IMR-90 (cell line): ENCODE results near the gene HVCN1. TPM values are rescaled to one million over a fixed set of nuclear protein-coding genes. Genes with fewer than 3 reads are reported as not detected.

ENCODE experiments used
- ATAC-seq: fragments of 200-7000 bp; cut with Tn5 transposase; 2 replicates; pipeline ENCODE4 v1.9.1; 2020; ENCODE audit warnings: low read depth, mild to moderate bottlenecking, moderate library complexity
- BruUV-seq: library from RNA; stranded (reverse); fragments of 400-500 nt; replicated peaks from 2 replicates; lab custom pipeline; 2021; lab: Mats Ljungman, UMichigan
- CTCF ChIA-PET: fragments of 300-600 bp; formaldehyde crosslinking; extraction: SDS; loops from one replicate; lab custom pipeline; 2021; ENCODE audit warnings: antibody characterized with exemption; lab: Yijun Ruan, JAX
- POLR2A ChIA-PET: fragments of 300-600 bp; sonication (Branson Sonifier 250); formaldehyde crosslinking; loops from one replicate; lab custom pipeline; 2022; ENCODE audit warnings: antibody characterized with exemption; ENCODE audit not compliant: unreplicated experiment; lab: Charles Lee
- DNase-seq: peaks from one replicate; pipeline ENCODE4 v3.0.0; 2013
- H2AFZ ChIP-seq: replicated peaks from 2 replicates; pipeline ENCODE3; 2013; ENCODE audit warnings: low read length, mild to moderate bottlenecking; ENCODE audit not compliant: poor library complexity
- H2AK5ac ChIP-seq: 2 replicates; pipeline ENCODE4 v1.6.1; 2013; ENCODE audit warnings: low read depth, low read length, inconsistent platforms
- H2AK9ac ChIP-seq: replicated peaks from 2 replicates; pipeline ENCODE3; 2013; ENCODE audit warnings: mild to moderate bottlenecking, low read depth, low read length, moderate library complexity; ENCODE audit not compliant: poor library complexity
- H2BK120ac ChIP-seq: 2 replicates; pipeline ENCODE4 v1.6.1; 2013; ENCODE audit warnings: low read depth, low read length, inconsistent platforms
- H2BK15ac ChIP-seq: 3 replicates; pipeline ENCODE4 v1.6.1; 2013; ENCODE audit warnings: low read depth, low read length, inconsistent platforms
- H2BK20ac ChIP-seq: 2 replicates; pipeline ENCODE4 v1.6.1; 2013; ENCODE audit warnings: low read depth, mild to moderate bottlenecking, inconsistent platforms, low read length, moderate library complexity
- H2BK5ac ChIP-seq: 2 replicates; pipeline ENCODE4 v1.6.1; 2013; ENCODE audit warnings: mild to moderate bottlenecking, low read depth, low read length, inconsistent platforms; ENCODE audit not compliant: poor library complexity, severe bottlenecking
- H3K14ac ChIP-seq: replicated peaks from 2 replicates; pipeline ENCODE4 v1.6.1; 2013; ENCODE audit warnings: low read depth, low read length, inconsistent platforms
- H3K18ac ChIP-seq: 2 replicates; pipeline ENCODE4 v1.6.1; 2013; ENCODE audit warnings: low read depth, low read length, control low read depth
- H3K23ac ChIP-seq: 2 replicates; pipeline ENCODE4 v1.6.1; 2013; ENCODE audit warnings: low read depth, low read length, inconsistent platforms
- H3K27ac ChIP-seq: 2 replicates; pipeline ENCODE4 v1.5.1; 2013; ENCODE audit warnings: mild to moderate bottlenecking, control low read depth, low read length; ENCODE audit not compliant: insufficient read depth
- H3K27me3 ChIP-seq: 2 replicates; pipeline ENCODE4 v1.6.1; 2013; ENCODE audit warnings: low read length; ENCODE audit not compliant: control insufficient read depth, insufficient read depth
- H3K36me3 ChIP-seq: 2 replicates; pipeline ENCODE4 v1.6.1; 2013; ENCODE audit warnings: low read length, mixed read lengths; ENCODE audit not compliant: control insufficient read depth, insufficient read depth
- H3K4ac ChIP-seq: 2 replicates; pipeline ENCODE4 v1.6.1; 2013; ENCODE audit warnings: low read depth, low read length, inconsistent platforms
- H3K4me1 ChIP-seq: 2 replicates; pipeline ENCODE4 v1.6.1; 2013; ENCODE audit warnings: low read length, mixed read lengths; ENCODE audit not compliant: control insufficient read depth, insufficient read depth
- H3K4me2 ChIP-seq: 2 replicates; pipeline ENCODE4 v1.6.1; 2013; ENCODE audit warnings: low read depth, mild to moderate bottlenecking, control low read depth, low read length, moderate library complexity
- H3K4me3 ChIP-seq: 2 replicates; pipeline ENCODE4 v1.5.1; 2013; ENCODE audit warnings: low read depth, mild to moderate bottlenecking, control low read depth, low read length, moderate library complexity; ENCODE audit not compliant: insufficient read depth
- H3K56ac ChIP-seq: 2 replicates; pipeline ENCODE4 v1.6.1; 2013; ENCODE audit warnings: low read length, inconsistent platforms; ENCODE audit not compliant: insufficient read depth; ENCODE audit errors: extremely low read depth
- H3K79me1 ChIP-seq, 2 experiments: 2 replicates each; pipeline ENCODE4 v1.6.1; 2013; ENCODE audit warnings: low read length in 2 of 2, inconsistent platforms in 1 of 2, low read depth in 1 of 2
- H3K9ac ChIP-seq: 2 replicates; pipeline ENCODE4 v1.6.1; 2013; ENCODE audit warnings: low read depth, low read length, control low read depth
- H3K9me1 ChIP-seq: 2 replicates; pipeline ENCODE4 v1.6.1; 2013; ENCODE audit warnings: low read length, inconsistent platforms; ENCODE audit not compliant: insufficient read depth
- H3K9me3 ChIP-seq: 2 replicates; pipeline ENCODE4 v1.6.1; 2013; ENCODE audit warnings: low read length; ENCODE audit not compliant: control insufficient read depth, insufficient read depth
- H4K20me1 ChIP-seq: 2 replicates; pipeline ENCODE4 v1.6.1; 2013; ENCODE audit warnings: low read length, inconsistent platforms; ENCODE audit not compliant: insufficient read depth
- H4K5ac ChIP-seq: 2 replicates; pipeline ENCODE4 v1.6.1; 2013; ENCODE audit warnings: mild to moderate bottlenecking, low read depth, low read length, control low read depth
- H4K8ac ChIP-seq, 2 experiments: 2 replicates each; pipeline ENCODE4 v1.6.1; 2013; ENCODE audit warnings: low read depth in 2 of 2, low read length in 2 of 2, control low read depth in 1 of 2, inconsistent platforms in 1 of 2
- H4K91ac ChIP-seq: 2 replicates; pipeline ENCODE4 v1.6.1; 2013; ENCODE audit warnings: low read depth, low read length, inconsistent platforms; ENCODE audit not compliant: insufficient read depth
- MAZ ChIP-seq: IDR thresholded peaks from 2 replicates; pipeline ENCODE4 v1.6.1; 2012; ENCODE audit warnings: low read depth, mild to moderate bottlenecking, low read length, improper control_type of control experiment, moderate library complexity, borderline replicate concordance
- MXI1 ChIP-seq: IDR thresholded peaks from 2 replicates; pipeline ENCODE4 v1.6.1; 2012; ENCODE audit warnings: low read depth, mild to moderate bottlenecking, low read length, moderate library complexity, borderline replicate concordance
- NFE2L2 ChIP-seq: fragments of 150-350 bp; IDR thresholded peaks from 2 replicates; pipeline ENCODE4 v1.6.1; 2016; ENCODE audit warnings: low read depth, mild to moderate bottlenecking, low read length
- POLR2A ChIP-seq: IDR thresholded peaks from 2 replicates; pipeline ENCODE4 v1.6.1; 2012; ENCODE audit warnings: mild to moderate bottlenecking, low read depth, low read length
- WGBS, 2 experiments: methylation state at CpG; one replicate each; pipeline versions ENCODE4 v1.1.5 to v1.1.7; 2013; ENCODE audit warnings: missing lambda C conversion rate in 2 of 2; ENCODE audit not compliant: insufficient read length in 1 of 2; ENCODE audit errors: extremely low coverage in 2 of 2; 5-methylcytosine and 5-hydroxymethylcytosine counted together
- dilution Hi-C: fragments of 300-500 bp; cut with HindIII; formaldehyde crosslinking; loops from one replicate; pipeline ENCODE4 v1.14.3; 2018; ENCODE audit warnings: low sequenced_read_pairs; ENCODE audit not compliant: unreplicated experiment
- in situ Hi-C: fragments of 300-500 bp; cut with MboI; formaldehyde crosslinking; loops from 3 replicates; pipeline ENCODE4 v1.14.3; 2019; ENCODE audit warnings: low sequenced_read_pairs, inconsistent platforms, mixed read lengths
- intact Hi-C: fragments of 100-400 bp; cut with micrococcal nuclease; formaldehyde crosslinking; loops from 2 replicates; pipeline ENCODE4 v1.10.0; 2022
- polyA plus RNA-seq, 3 experiments: library from polyadenylated mRNA; depleted of rRNA; stranded (reverse); fragments of >200 nt; gene quantifications; 2 replicates each; pipeline ENCODE4 v1.2.3, GENCODE V29; 2012; ENCODE audit warnings: low replicate concordance in 1 of 3
- total RNA-seq: library from RNA; depleted of rRNA; stranded (reverse); fragments of >200 nt; gene quantifications from 2 replicates; pipeline ENCODE4 v1.2.3, GENCODE V29; 2012

The HVCN1 gene
- total and polyA plus RNA-seq, 2 of the 4 experiments (the other 2 are of a cell fraction) = 1.9 to 2.0 TPM

DNA sequence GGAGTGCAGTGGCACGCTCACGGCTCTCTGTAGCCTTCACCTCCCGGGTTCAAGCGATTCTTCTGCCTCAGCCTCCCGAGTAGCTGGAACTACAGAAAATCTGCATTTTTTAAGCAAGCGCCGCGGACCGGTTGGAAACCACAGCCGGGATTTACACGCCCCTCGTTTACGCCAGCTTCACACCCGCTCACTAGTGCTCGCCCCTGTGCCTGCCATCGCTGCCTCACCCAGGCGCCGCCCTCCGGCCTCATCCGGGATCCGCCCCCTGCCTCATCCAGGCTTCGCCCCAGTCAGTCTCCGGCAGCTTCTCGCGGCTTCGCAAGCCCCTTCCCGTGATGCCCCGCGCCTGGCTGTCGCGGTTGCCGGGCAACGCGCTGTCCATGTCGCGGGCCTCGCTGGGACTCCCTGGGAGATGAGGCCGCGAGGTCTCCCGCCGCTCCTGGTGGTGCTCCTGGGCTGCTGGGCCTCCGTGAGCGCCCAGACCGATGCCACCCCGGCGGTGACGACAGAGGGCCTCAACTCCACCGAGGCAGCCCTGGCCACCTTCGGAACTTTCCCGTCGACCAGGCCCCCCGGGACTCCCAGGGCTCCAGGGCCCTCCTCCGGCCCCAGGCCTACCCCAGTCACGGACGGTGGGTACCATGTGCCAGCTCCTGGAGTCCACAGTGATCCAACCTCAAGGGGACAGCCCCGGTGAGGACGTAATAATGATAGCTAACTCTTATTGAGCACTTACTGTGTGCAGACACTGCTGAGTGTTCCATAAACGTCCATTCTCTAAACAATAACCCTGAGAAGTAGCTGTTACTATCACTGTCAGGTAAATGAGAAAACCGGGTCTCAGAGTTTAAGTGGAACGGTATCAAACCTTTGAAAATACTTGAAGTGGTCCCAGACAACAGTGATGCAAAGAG, 74.9 kb downstream of the HVCN1 start, which contains the start of gene TCTN1:
Gene TCTN1 (plus strand): TSS at position 359 of the 914 bp plus-strand sequence. CDS start 54 bp downstream, at position 413.
- H2AK5ac ChIP-seq = no peak within 1 kb of the TSS
- H3K18ac ChIP-seq = no peak within 1 kb of the TSS
- in situ Hi-C loops = loop anchor here (10.0 kb wide), 1 partner anchor 271 kb away; no protein-coding TSS in a partner anchor

More for the DNA sequence above, 74.9 kb downstream of the HVCN1 start, which contains the start of gene TCTN1:
- Histone ChIP-seq H3K23ac (peak within 1 kb of the TSS; percentile 73; the same call in 1 of the 2 replicates), H4K5ac (peak within 1 kb of the TSS; percentile 82), H3K56ac (peak within 1 kb of the TSS; percentile 80), H3K9me1 (no peaks in the 10 kb centered on the region), H2AK9ac (peak within 1 kb of the TSS; percentile 34), H2BK5ac (no peak within 1 kb of the TSS), H3K9me3 (no peaks in the 10 kb centered on the region), H3K79me1 (peaks cover 5 to 7% of the 10 kb centered on the region in 2 experiments), H2AFZ (peak within 1 kb of the TSS; percentile 99), H4K8ac (peak within 1 kb of the TSS; percentile 94 to 99), H3K36me3 (peaks cover 2% of the 10 kb centered on the region; the same call in 1 of the 2 replicates), H4K91ac (0 out of 2 replicates have a peak within 1 kb of the TSS, but pooled peaks have one; percentile 39), H2BK120ac (peak within 1 kb of the TSS; percentile 58; the same call in 1 of the 2 replicates), H2BK20ac (peak within 1 kb of the TSS; percentile 20; the same call in 1 of the 2 replicates), H3K4ac (peak within 1 kb of the TSS; percentile 82), H2BK15ac (no peak within 1 kb of the TSS; the same call in 2 of the 3 replicates), H3K27ac (peak within 1 kb of the TSS; percentile 56), H3K4me3 (peak within 1 kb of the TSS; percentile 64), H3K27me3 (no peaks in the 10 kb centered on the region), H4K20me1 (no peaks in the 10 kb centered on the region), H3K14ac (peak within 1 kb of the TSS; percentile 88), H3K4me1 (no peaks in the 10 kb centered on the region), H3K9ac (peak within 1 kb of the TSS; percentile 87), H3K4me2 (peak within 1 kb of the TSS; percentile 93)
- no TSS peak for BruUV-seq
- intact Hi-C loops (loop anchor here (1.0 to 5.0 kb wide), 2 partner anchors 128 to 212 kb away; partner anchors contain the start of gene PPP1CC), dilution Hi-C loops (no loop called here)
- TF ChIP-seq MXI1 = peak; percentile 87; the same call in 1 of the 2 replicates
- TF ChIP-seq NFE2L2 = no peak
- peak; percentile 46; the same call in 1 of the 2 replicates for TF ChIP-seq MAZ
- peak; percentile 62; the same call in 1 of the 2 replicates for TF ChIP-seq POLR2A
- POLR2A ChIA-PET = interaction anchor here (0.6 kb wide), 1 partner anchor 216 kb away, joined by 8 read pairs; no protein-coding TSS in a partner anchor
- DNase-seq (peak; percentile 91), ATAC-seq (peak; percentile 100)
- CTCF ChIA-PET = interaction anchor here (0.7 to 0.8 kb wide), 2 partner anchors 10 to 12 kb away, joined by 3 read pairs; no protein-coding TSS in a partner anchor
- 2% methylated on average over 41 of the region's 60 CpGs; no CpG with 5 or more reads in 1 of the 2 experiments for WGBS, 2 experiments
